ENCODE data around the gene CELF4. TPM values are rescaled to one million over a fixed set of nuclear protein-coding genes. Genes with fewer than 3 reads are reported as not detected.

CELF4 gene
- total and polyA plus RNA-seq, 2 of the 4 experiments (the other 2 are of a cell fraction), result not detected

- intact Hi-C loops (cut with micrococcal nuclease) (no loop called here), in situ Hi-C loops (cut with MboI; ENCODE audit: low sequenced_read_pairs) (no loop called here), dilution Hi-C loops (cut with HindIII; ENCODE audit: low sequenced_read_pairs, unreplicated experiment) (no loop called here)
- no peak overlapping the region for H2BK20ac ChIP-seq (ENCODE audit: low read depth, low read length)
- no peak overlapping the region for H3K23ac ChIP-seq (ENCODE audit: low read depth, low read length)
- ChIA-PET CTCF (no interaction called here), POLR2A (ENCODE audit: unreplicated experiment) (no interaction called here)
- no peak overlapping the region for H3K56ac ChIP-seq (ENCODE audit: extremely low read depth, insufficient read depth, low read length)
- ATAC-seq (ENCODE audit: low read depth), result no peak
- BruUV-seq (replicated peaks), result no TSS peak
- H3K4ac ChIP-seq (ENCODE audit: low read depth, low read length), result no peak overlapping the region
- no peak overlapping the region for H4K91ac ChIP-seq (ENCODE audit: insufficient read depth, low read depth, low read length)
- H3K9ac ChIP-seq (ENCODE audit: low read depth, low read length), result no peak overlapping the region
- no peak overlapping the region for H3K4me3 ChIP-seq (ENCODE audit: insufficient read depth, low read depth, low read length)
- no peaks in the 10 kb centered on the region for H4K20me1 ChIP-seq (ENCODE audit: insufficient read depth, low read length)
- H2BK5ac ChIP-seq (ENCODE audit: low read depth, low read length, poor library complexity, severe bottlenecking), result no peak overlapping the region
- no peaks in the 10 kb centered on the region for H3K4me1 ChIP-seq (ENCODE audit: control insufficient read depth, insufficient read depth, low read length)
- no peak overlapping the region for H3K27ac ChIP-seq (ENCODE audit: insufficient read depth, low read length)
- no peak overlapping the region for H3K18ac ChIP-seq (ENCODE audit: low read depth, low read length)
- no peak overlapping the region for H3K4me2 ChIP-seq (ENCODE audit: low read depth, low read length)
- no peaks in the 10 kb centered on the region for H3K9me1 ChIP-seq (ENCODE audit: insufficient read depth, low read length)
- no peaks in the 10 kb centered on the region for H3K36me3 ChIP-seq (ENCODE audit: control insufficient read depth, insufficient read depth, low read length)
- no peak overlapping the region for H3K14ac ChIP-seq (replicated peaks; ENCODE audit: low read depth, low read length)
- no CpG with 5 or more reads among the region's 5 CpGs for WGBS, 2 experiments (ENCODE audit: extremely low coverage in 2 of 2, insufficient read length in 1 of 2)
- DNase-seq, result no peak
- no peaks in the 10 kb centered on the region for H3K27me3 ChIP-seq (ENCODE audit: control insufficient read depth, insufficient read depth, low read length)
- H2AFZ ChIP-seq (replicated peaks; ENCODE audit: low read length, poor library complexity), result no peak overlapping the region
- H3K79me1 ChIP-seq (ENCODE audit: low read depth in 1 of 2, low read length in 2 of 2), result no peaks in the 10 kb centered on the region
- H2BK15ac ChIP-seq (ENCODE audit: low read depth, low read length), result no peak overlapping the region
- H2AK9ac ChIP-seq (replicated peaks; ENCODE audit: low read depth, low read length, poor library complexity), result no peak overlapping the region
- H4K8ac ChIP-seq (ENCODE audit: low read depth in 2 of 2, low read length in 2 of 2), result no peak overlapping the region
- no peaks in the 10 kb centered on the region for H3K9me3 ChIP-seq (ENCODE audit: control insufficient read depth, insufficient read depth, low read length)
- no peak overlapping the region for H4K5ac ChIP-seq (ENCODE audit: low read depth, low read length)
- H2AK5ac ChIP-seq (ENCODE audit: low read depth, low read length), result no peak overlapping the region
- TF ChIP-seq CEBPB (IDR thresholded peaks at IDR 0.05; ENCODE audit: low read depth, low read length) (no peak), CTCF (conservative IDR thresholded peaks at IDR 0.05; ENCODE audit: low read depth, low read length) (no peak), FOS (IDR thresholded peaks at IDR 0.05; ENCODE audit: low read depth, low read length) (no peak), NFE2L2 (IDR thresholded peaks at IDR 0.05; ENCODE audit: low read depth, low read length) (no peak), CHD1 (IDR thresholded peaks at IDR 0.05; ENCODE audit: low read depth, low read length) (no peak), RFX5 (IDR thresholded peaks at IDR 0.05; ENCODE audit: low read depth, low read length) (no peak), RAD21 (IDR thresholded peaks at IDR 0.05; ENCODE audit: low read length) (no peak), RCOR1 (IDR thresholded peaks at IDR 0.05; ENCODE audit: insufficient replicate concordance, low read length) (no peak), BHLHE40 (IDR thresholded peaks at IDR 0.05; ENCODE audit: low read depth, low read length) (no peak), MAFK (IDR thresholded peaks at IDR 0.05; ENCODE audit: low read depth, low read length) (no peak), MXI1 (IDR thresholded peaks at IDR 0.05; ENCODE audit: borderline replicate concordance, low read depth, low read length) (no peak), POLR2A (IDR thresholded peaks at IDR 0.05; ENCODE audit: low read depth, low read length) (no peak), MAZ (IDR thresholded peaks at IDR 0.05; ENCODE audit: borderline replicate concordance, low read depth, low read length) (no peak), SMC3 (IDR thresholded peaks at IDR 0.05; ENCODE audit: low read depth, low read length) (no peak), USF2 (IDR thresholded peaks at IDR 0.05; ENCODE audit: low read depth, low read length) (no peak), ELK1 (IDR thresholded peaks at IDR 0.05; ENCODE audit: borderline replicate concordance, low read depth, low read length) (no peak)
- no peak overlapping the region for H2BK120ac ChIP-seq (ENCODE audit: low read depth, low read length)
Observed at GRCh38 chr18:37598396-37598795, 32.8 kb upstream of the CELF4 start.
